Sigmoid colon (tissue), 7 donors: Measurements from ENCODE around the gene DNAH17. TPM values are rescaled to one million over a fixed set of nuclear protein-coding genes. Genes with fewer than 3 reads are reported as not detected.
"Not testable (repeated sequence)": the region's sequence is repeated elsewhere in the genome, so short reads cannot be mapped to it uniquely, and the experiment has no call there.

Experiments used
- DNase-seq: peaks from one replicate; pipeline ENCODE4 v3.0.0-alpha.2; 2019
- H3K27ac ChIP-seq, 4 donors: fragments of 200-600 bp; sonication (generic); one replicate each; pipeline ENCODE4 v1.5.1; 2016 to 2019; ENCODE audit warnings: mild to moderate bottlenecking in 1 of 4
- H3K27me3 ChIP-seq, 3 donors: fragments of 200-600 bp; sonication (generic); one replicate each; pipeline ENCODE4 v1.5.1; 2019; ENCODE audit warnings: mild to moderate bottlenecking in 1 of 3
- H3K36me3 ChIP-seq, 4 donors: fragments of 200-600 bp; sonication (generic); one replicate each; pipeline ENCODE4 v1.5.1; 2016 to 2019
- H3K4me1 ChIP-seq, 4 donors: fragments of 200-600 bp; sonication (generic); one replicate each; pipeline ENCODE4 v1.5.1; 2017 to 2019
- H3K4me3 ChIP-seq, 4 donors: fragments of 200-600 bp; sonication (generic); one replicate each; pipeline ENCODE4 v1.5.1; 2017 to 2019; ENCODE audit warnings: mild to moderate bottlenecking in 2 of 4, moderate library complexity in 1 of 4
- H3K9me3 ChIP-seq, 4 donors: fragments of 200-600 bp in 3 of 4; sonication (generic) in 3 of 4; one replicate each; pipeline versions ENCODE4 v1.5.1 to v1.6.1; 2013 to 2019
- CTCF ChIP-seq, 4 experiments: fragments of 450-650 bp in 3 of 4; fragments of 200-600 bp in 1 of 4; IDR thresholded peaks; one replicate each; pipeline ENCODE4 v1.5.1; 2016 to 2019; ENCODE audit warnings: antibody characterized with exemption in 4 of 4, mild to moderate bottlenecking in 3 of 4, moderate library complexity in 2 of 4
- EP300 ChIP-seq, 4 donors: sonication (generic); formaldehyde crosslinking; IDR thresholded peaks; one replicate each; pipeline ENCODE4 v1.6.1; 2017; ENCODE audit warnings: antibody characterized with exemption in 4 of 4
- POLR2A ChIP-seq, 2 donors: fragments of 450-650 bp; IDR thresholded peaks; one replicate each; pipeline ENCODE4 v1.6.1; 2016; ENCODE audit warnings: antibody characterized with exemption in 2 of 2, mild to moderate bottlenecking in 2 of 2, moderate library complexity in 2 of 2
- POLR2AphosphoS5 ChIP-seq, 4 donors: sonication (generic); formaldehyde crosslinking; IDR thresholded peaks; one replicate each; pipeline ENCODE4 v1.6.1; 2017; ENCODE audit warnings: antibody characterized with exemption in 4 of 4
- WGBS, 2 donors: extraction: QIAGEN DNeasy Blood & Tissue Kit; methylation state at CpG; one replicate each; pipeline ENCODE4 v1.1.7; 2013; 5-methylcytosine and 5-hydroxymethylcytosine counted together
- intact Hi-C: fragments of 100-400 bp; cut with DNase I; formaldehyde crosslinking; loops from one replicate; pipeline ENCODE4 v1.15.1; 2023
- polyA plus RNA-seq, 3 donors: library from polyadenylated mRNA; stranded (reverse); fragments of 200-250 nt; gene quantifications; one replicate each; pipeline ENCODE4 v1.2.3, GENCODE V29; 2013
- total RNA-seq, 4 donors: library from RNA; depleted of rRNA; stranded (reverse); fragments of >200 nt; gene quantifications; one replicate each; pipeline ENCODE4 v1.1.0, GENCODE V29; 2016
- donor health status: healthy with polysubstance abuse.
- donor health status: Bipolar disorder and iron deficiency.
- donor health status: healthy.

The DNAH17 gene
- total and polyA plus RNA-seq, 7 donors: 0.07 to 0.68 (median 0.26) TPM; not detected in 3

GRCh38 chr17:78469443-78469842, 107.8 kb downstream of the DNAH17 start:
- Histone ChIP-seq H3K27ac (no peak overlapping the region), H3K27me3 (peaks cover 0 to 7% (median 0%) of the 10 kb centered on the region in 3 donors), H3K4me1 (peaks cover 0 to 8% (median 0%) of the 10 kb centered on the region in 4 donors), H3K36me3 (no peaks in the 10 kb centered on the region), H3K4me3 (no peak overlapping the region), H3K9me3 (no peaks in the 10 kb centered on the region)
- DNase-seq: no peak
- intact Hi-C loops: no loop called here
- TF ChIP-seq CTCF (IDR thresholded peaks at IDR 0.05): no peak
- TF ChIP-seq POLR2AphosphoS5 (IDR thresholded peaks at IDR 0.05): no peak
- no peak for TF ChIP-seq EP300 (IDR thresholded peaks at IDR 0.05)
- TF ChIP-seq POLR2A (IDR thresholded peaks at IDR 0.05): no peak
- 93 to 94% methylated on average over 7 of the region's 7 CpGs for WGBS, 2 donors

- Histone ChIP-seq H3K27ac (no peak overlapping the region), H3K4me3 (no peak overlapping the region), H3K27me3 (peaks cover 0 to 7% (median 0%) of the 10 kb centered on the region in 3 donors), H3K4me1 (no peaks in the 10 kb centered on the region), H3K36me3 (no peaks in the 10 kb centered on the region), H3K9me3 (no peaks in the 10 kb centered on the region)
- 84 to 89% methylated on average over 12 of the region's 12 CpGs for WGBS, 2 donors
- no peak for DNase-seq
- TF ChIP-seq CTCF (IDR thresholded peaks at IDR 0.05) (no peak), POLR2A (IDR thresholded peaks at IDR 0.05) (no peak), POLR2AphosphoS5 (IDR thresholded peaks at IDR 0.05) (no peak), EP300 (IDR thresholded peaks at IDR 0.05) (no peak)
- intact Hi-C loops: no loop called here
Measured at GRCh38 chr17:78468366-78468765, 108.8 kb downstream of the DNAH17 start.

- TF ChIP-seq POLR2AphosphoS5 (IDR thresholded peaks at IDR 0.05) (no peak), POLR2A (IDR thresholded peaks at IDR 0.05) (no peak), EP300 (IDR thresholded peaks at IDR 0.05) (no peak), CTCF (IDR thresholded peaks at IDR 0.05) (no peak)
- H3K27me3 ChIP-seq: no peaks in the 10 kb centered on the region
- H3K36me3 ChIP-seq: no peaks in the 10 kb centered on the region
- WGBS, 2 donors: 91 to 92% methylated on average over 26 of the region's 26 CpGs
- no peak overlapping the region for H3K4me3 ChIP-seq
- no peak for DNase-seq
- H3K4me1 ChIP-seq: no peaks in the 10 kb centered on the region
- no peaks in the 10 kb centered on the region for H3K9me3 ChIP-seq
- intact Hi-C loops: no loop called here
- H3K27ac ChIP-seq: no peak overlapping the region
Measured at GRCh38 chr17:78466786-78467715, 110.1 kb downstream of the DNAH17 start.

GRCh38 chr17:78466109-78466785, 110.9 kb downstream of the DNAH17 start:
- H3K36me3 ChIP-seq, H3K9me3 ChIP-seq, intact Hi-C loops, H3K27ac ChIP-seq, H3K4me3 ChIP-seq, H3K27me3 ChIP-seq, DNase-seq, H3K4me1 ChIP-seq: not testable (repeated sequence)
- WGBS, 2 donors: 83 to 85% methylated on average over 19 of the region's 19 CpGs

- TF ChIP-seq CTCF (IDR thresholded peaks at IDR 0.05) (no peak), EP300 (IDR thresholded peaks at IDR 0.05) (no peak), POLR2AphosphoS5 (IDR thresholded peaks at IDR 0.05) (no peak), POLR2A (IDR thresholded peaks at IDR 0.05) (no peak)
- Histone ChIP-seq H3K27me3 (no peaks in the 10 kb centered on the region), H3K27ac (no peak overlapping the region), H3K4me1 (no peaks in the 10 kb centered on the region), H3K36me3 (no peaks in the 10 kb centered on the region), H3K9me3 (no peaks in the 10 kb centered on the region), H3K4me3 (no peak overlapping the region)
- DNase-seq: no peak
- intact Hi-C loops: no loop called here
- 73 to 74% methylated on average over 8 of the region's 8 CpGs for WGBS, 2 donors
Measured at GRCh38 chr17:78462148-78462547, 115.0 kb downstream of the DNAH17 start.
